Measurements from ENCODE around the gene TMTC1. TPM values are rescaled to one million over a fixed set of nuclear protein-coding genes. Genes with fewer than 3 reads are reported as not detected.

TMTC1 gene
- total and polyA plus RNA-seq, 2 of the 8 experiments (the other 6 are each of a cell fraction or from before 2014, with no cell fraction given) = 15.4 to 20.8 TPM

GRCh38 chr12:29706311-29706710, 77.4 kb downstream of the TMTC1 start:
- H3K79me1 ChIP-seq (ENCODE audit: low read depth, low read length) = no peaks in the 10 kb centered on the region; the same call in 1 of the 2 replicates
- POLR2A ChIA-PET (ENCODE audit: partially characterized antibody) = interaction anchor here (0.6 kb wide), 1 partner anchor 63 kb away, joined by 3 read pairs; no protein-coding TSS in a partner anchor
- DNase-seq (ENCODE audit: low read depth in 1 of 2, low spot score in 2 of 2) = no peak
- no peak overlapping the region for H3K18ac ChIP-seq (ENCODE audit: extremely low read depth, low read length)
- 89% methylated on average over 2 of the region's 2 CpGs; no CpG with 5 or more reads in 1 of the 2 experiments for WGBS, 2 experiments (ENCODE audit: extremely low coverage in 1 of 2, insufficient coverage in 1 of 2, insufficient read length in 1 of 2, insufficient replicate concordance in 2 of 2, low coverage in 1 of 2, low lambda C conversion rate in 2 of 2, missing lambda C conversion rate in 1 of 2)
- H4K91ac ChIP-seq (replicated peaks; ENCODE audit: insufficient read length, low read length) = no peak overlapping the region
- H2AK5ac ChIP-seq (ENCODE audit: low read depth, low read length) = no peak overlapping the region
- H3K4ac ChIP-seq (replicated peaks; ENCODE audit: insufficient read length, low read depth, low read length) = no peak overlapping the region
- no peaks in the 10 kb centered on the region for H3K9me3 ChIP-seq (ENCODE audit: insufficient read depth in 2 of 2, low read depth in 1 of 2, low read length in 1 of 2)
- H3K14ac ChIP-seq (ENCODE audit: insufficient read length) = no peak overlapping the region
- no peak for FAIRE-seq
- H3K4me1 ChIP-seq (replicated peaks in 1 of 4; ENCODE audit: control insufficient read depth in 3 of 4, insufficient read depth in 4 of 4, low read length in 3 of 4) = peaks cover 0 to 3% (median 1%) of the 10 kb centered on the region in 4 experiments; a peak in 3 of 7 replicates
- CTCF ChIA-PET (ENCODE audit: partially characterized antibody) = interaction anchor here (0.8 to 1.8 kb wide), 2 partner anchors 21 to 196 kb away, joined by 3 to 4 read pairs; no protein-coding TSS in a partner anchor
- H3K56ac ChIP-seq (replicated peaks; ENCODE audit: insufficient read length, low read depth, low read length) = no peak overlapping the region
- H4K20me1 ChIP-seq (replicated peaks in 1 of 2; ENCODE audit: control insufficient read depth in 1 of 2, insufficient read depth in 2 of 2, low read length in 2 of 2) = no peaks in the 10 kb centered on the region
- no peak overlapping the region for H3K4me3 ChIP-seq (ENCODE audit: extremely low read depth in 1 of 4, insufficient read depth in 2 of 4, low read depth in 3 of 4, low read length in 4 of 4)
- no peaks in the 10 kb centered on the region for H3K27me3 ChIP-seq (replicated peaks in 1 of 4; ENCODE audit: control insufficient read depth in 3 of 4, extremely low read depth in 1 of 4, insufficient read depth in 3 of 4, low read length in 3 of 4)
- no peaks in the 10 kb centered on the region for H3K23me2 ChIP-seq (ENCODE audit: low read depth, low read length)
- peaks cover 0 to 2% (median 0%) of the 10 kb centered on the region in 4 experiments; a peak in 1 of 8 replicates for H3K36me3 ChIP-seq (ENCODE audit: control insufficient read depth in 2 of 4, insufficient read depth in 4 of 4, low read length in 3 of 4)
- TF ChIP-seq CTBP2 (IDR thresholded peaks at IDR 0.05; ENCODE audit: borderline replicate concordance, insufficient read depth, insufficient read length, low read length) = no peak
- no peak for TF ChIP-seq NANOG (IDR thresholded peaks at IDR 0.05; ENCODE audit: insufficient read depth, low read depth, low read length, poor library complexity, severe bottlenecking)
- TF ChIP-seq ATF2 (IDR thresholded peaks at IDR 0.05; ENCODE audit: low read length) = no peak
- TF ChIP-seq HDAC2 (IDR thresholded peaks at IDR 0.05; ENCODE audit: borderline replicate concordance in 1 of 2, low read depth in 2 of 2, low read length in 2 of 2) = no peak
- TF ChIP-seq SIX5 (IDR thresholded peaks at IDR 0.05; ENCODE audit: low read depth, low read length) = no peak
- no peak for TF ChIP-seq POU5F1 (IDR thresholded peaks at IDR 0.05; ENCODE audit: low read depth, low read length)
- no peak overlapping the region for H2BK120ac ChIP-seq (replicated peaks; ENCODE audit: low read depth, low read length)
- no peaks in the 10 kb centered on the region for H3K79me2 ChIP-seq (ENCODE audit: control insufficient read depth in 1 of 2, insufficient read depth in 2 of 2, low read length in 2 of 2)
- H2BK20ac ChIP-seq (ENCODE audit: low read length) = no peak overlapping the region
- no peak overlapping the region for H3K4me2 ChIP-seq (ENCODE audit: insufficient read depth in 1 of 2, low read depth in 2 of 2, low read length in 2 of 2)
- no peak overlapping the region for H3K23ac ChIP-seq (ENCODE audit: insufficient read length)
- H2BK5ac ChIP-seq (ENCODE audit: low read depth, low read length) = no peak overlapping the region
- no peak overlapping the region for H4K5ac ChIP-seq (ENCODE audit: insufficient read length, low read depth, low read length)
- H3K9ac ChIP-seq (replicated peaks in 1 of 4; ENCODE audit: extremely low read depth in 1 of 4, low read depth in 3 of 4, low read length in 3 of 4) = no peak overlapping the region
- no peak overlapping the region for H3K27ac ChIP-seq (ENCODE audit: low read depth, low read length)
- no peak overlapping the region for H2AFZ ChIP-seq (ENCODE audit: low read length)
- H2BK15ac ChIP-seq (ENCODE audit: low read length) = no peak overlapping the region
- no peak overlapping the region for H4K8ac ChIP-seq (ENCODE audit: extremely low read depth, insufficient read depth, low read length)
- no peak overlapping the region for H2BK12ac ChIP-seq (ENCODE audit: low read depth, low read length)
